CD4-positive, alpha-beta T cell treated with Interleukin-12 subunit alpha and Interleukin-12 subunit beta, for 1 hour (primary cell): ENCODE measurements around the gene SNTG2.

Source experiments
- DNase-seq: peaks from one replicate; pipeline ENCODE4 v3.0.0-alpha.2; 2020

SNTG2 gene

GRCh38 chr2:1295740-1296139, 345.1 kb downstream of the SNTG2 start:
- no peak for DNase-seq

DNA sequence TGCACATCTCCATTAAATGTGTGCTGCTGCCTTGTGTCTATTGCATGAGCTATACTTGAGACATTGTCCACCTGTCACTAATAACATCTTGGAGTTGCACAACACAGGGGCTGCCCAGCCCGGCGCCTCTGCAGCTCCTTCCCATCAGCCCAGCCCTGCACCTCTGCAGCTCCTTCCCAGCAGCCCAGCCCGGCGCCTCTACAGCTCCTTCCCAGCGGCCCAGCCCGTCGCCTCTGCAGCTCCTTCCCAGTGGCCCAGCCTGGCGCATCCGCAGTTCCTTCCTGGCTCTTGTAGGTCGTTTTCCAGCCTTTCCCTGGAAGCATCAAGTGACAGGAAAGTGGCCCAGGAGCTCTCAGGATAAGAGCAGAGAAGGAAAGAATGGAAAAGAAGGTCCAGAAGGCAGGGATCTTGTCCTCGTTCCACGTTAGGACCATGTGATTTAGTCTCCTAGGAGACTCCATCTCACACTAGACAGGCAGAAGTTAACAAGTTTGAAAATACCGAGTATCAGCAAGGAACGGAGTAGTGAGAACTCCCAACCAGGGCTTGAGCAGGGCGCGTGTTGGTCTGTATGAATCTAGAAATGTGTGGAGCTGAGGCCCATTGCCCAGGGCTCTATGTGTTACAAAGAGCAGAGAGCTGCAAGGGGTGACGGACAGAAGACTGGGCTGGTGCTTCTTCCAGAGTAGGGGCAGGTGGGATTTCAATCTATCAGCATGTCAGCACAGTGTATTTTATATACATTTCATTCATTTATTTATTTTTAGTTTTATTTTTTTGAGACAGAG, 346.9 kb downstream of the SNTG2 start:
- DNase-seq = no peak

GRCh38 chr2:1299043-1299442, 348.4 kb downstream of the SNTG2 start:
- no peak for DNase-seq

DNA sequence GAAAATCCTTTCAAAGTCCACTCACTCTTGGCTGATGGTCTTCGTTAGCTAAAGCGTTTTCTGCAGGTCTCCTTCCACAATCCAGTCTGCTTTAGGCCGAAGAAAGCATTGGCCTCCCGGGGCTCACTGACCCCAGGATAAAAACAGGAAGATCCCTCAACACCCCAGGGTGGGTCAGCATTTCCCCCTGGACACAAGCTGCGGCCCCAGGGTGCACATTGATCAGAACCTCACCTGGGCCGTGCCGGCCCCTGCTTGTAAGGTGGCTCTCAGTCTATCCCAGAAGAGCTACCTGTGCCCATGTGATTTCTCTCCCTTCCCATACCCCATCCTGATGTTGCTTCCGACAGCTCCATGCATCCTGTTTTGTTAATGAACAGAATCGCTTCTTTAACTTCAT, 349.6 kb downstream of the SNTG2 start:
- DNase-seq = no peak

DNA sequence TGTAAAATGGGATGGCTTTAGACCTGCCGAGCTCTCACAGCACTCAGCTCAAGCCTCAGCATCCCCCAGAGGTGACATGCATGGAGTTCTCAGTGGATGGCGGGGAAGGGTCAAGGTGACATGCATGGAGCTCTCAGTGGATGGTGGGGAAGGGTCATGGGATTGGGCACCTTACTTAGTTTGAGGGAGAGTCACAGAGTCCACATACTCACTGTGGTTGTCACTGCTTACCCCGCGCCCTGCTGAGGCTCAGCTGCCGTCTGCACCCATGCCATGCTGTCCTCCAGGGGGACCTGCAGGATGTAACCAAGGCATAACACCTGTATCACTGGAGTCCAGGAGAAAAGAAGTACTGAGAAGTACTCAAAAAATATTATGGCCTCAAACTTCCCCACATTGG, 350.4 kb downstream of the SNTG2 start:
- no peak for DNase-seq

DNA sequence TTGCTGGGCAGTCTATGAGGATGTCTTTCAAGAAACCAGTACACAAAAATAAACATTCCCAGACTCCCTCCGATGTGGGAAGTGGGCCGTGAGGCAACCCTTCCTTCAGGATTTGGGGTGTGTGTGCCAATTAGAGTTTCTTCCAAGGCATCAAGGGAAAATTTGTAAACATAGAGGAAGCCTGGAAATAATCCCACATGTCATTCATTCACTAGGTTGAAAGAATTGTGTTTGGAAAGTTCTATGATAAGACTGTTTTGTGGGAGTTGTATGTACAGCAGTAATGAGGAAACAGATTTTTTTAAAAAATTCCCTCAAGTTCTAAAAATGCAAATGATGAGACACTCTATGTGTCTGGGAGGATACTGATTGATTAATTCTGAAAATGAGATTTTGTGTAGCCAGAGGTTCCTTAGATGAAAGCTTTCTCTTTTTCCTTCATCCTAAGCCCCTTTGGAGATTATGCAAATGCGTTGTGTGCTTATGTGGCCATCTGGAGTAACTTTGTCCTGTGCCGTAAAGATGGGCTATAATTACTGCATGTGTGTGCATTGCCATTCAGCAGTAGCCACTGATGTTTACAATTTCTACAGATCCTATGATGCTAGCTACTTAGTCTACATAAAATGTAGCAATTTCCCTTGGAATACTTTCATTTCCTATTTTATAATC, 354.8 kb downstream of the SNTG2 start:
- no peak for DNase-seq

DNA sequence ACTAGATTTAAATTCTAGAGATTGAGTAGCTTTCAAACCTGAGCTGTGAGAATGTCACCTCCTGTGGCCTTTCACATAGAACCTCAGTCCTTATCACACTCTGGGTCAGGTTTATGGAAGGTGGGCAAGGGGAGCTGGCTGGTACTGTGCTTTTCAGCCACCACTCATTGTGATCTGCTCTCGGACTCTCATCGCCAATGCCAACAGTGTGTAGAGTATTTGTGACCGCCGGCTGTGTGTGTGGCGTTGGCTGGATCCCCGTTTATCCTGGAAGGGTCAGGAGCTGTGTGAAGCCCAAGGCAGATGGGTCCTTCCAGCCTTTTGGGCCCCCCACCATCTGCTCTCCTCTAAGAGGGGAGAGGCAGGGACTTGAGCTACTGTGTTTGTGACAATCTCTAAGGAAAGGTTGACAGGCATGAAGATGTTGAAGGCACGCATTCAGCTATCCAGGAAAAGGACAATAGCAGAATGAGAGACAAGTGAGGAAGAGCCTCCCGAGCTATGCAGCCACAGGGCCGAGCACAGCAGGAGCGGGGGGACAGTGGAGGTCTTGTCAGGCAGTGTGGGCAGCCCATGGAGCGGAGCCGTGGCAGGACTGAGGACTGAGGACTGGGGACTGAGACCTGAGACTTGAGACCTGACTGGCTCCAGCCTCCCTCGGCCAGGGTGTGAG, 355.5 kb downstream of the SNTG2 start:
- DNase-seq = no peak

GRCh38 chr2:1306687-1307516, 356.3 kb downstream of the SNTG2 start:
- no peak for DNase-seq

- DNase-seq = no peak
Observed at GRCh38 chr2:1307670-1308069, 357.0 kb downstream of the SNTG2 start.

- DNase-seq = no peak
Observed at GRCh38 chr2:1308678-1309077, 358.0 kb downstream of the SNTG2 start.

DNA sequence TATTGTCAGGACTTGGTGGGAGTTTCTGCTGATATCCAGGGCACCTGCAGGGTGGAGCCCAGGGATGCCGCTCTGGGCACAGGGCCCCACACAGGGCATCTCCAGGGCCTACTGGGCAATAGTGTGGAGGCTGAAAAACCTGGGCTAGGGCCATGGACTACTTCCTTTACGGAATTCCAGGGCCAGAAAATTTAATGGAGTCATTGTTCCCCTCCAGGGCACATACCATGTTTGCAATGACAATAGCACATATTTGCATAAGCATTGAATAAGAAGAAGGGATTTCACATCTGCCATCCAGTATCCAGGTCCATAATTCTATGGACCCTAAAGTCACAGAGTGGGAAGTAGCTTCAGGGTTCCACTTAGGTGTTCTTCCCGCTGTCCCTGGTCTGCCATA, 358.9 kb downstream of the SNTG2 start:
- DNase-seq = no peak

GRCh38 chr2:1310202-1310601, 359.6 kb downstream of the SNTG2 start:
- DNase-seq = no peak

DNA sequence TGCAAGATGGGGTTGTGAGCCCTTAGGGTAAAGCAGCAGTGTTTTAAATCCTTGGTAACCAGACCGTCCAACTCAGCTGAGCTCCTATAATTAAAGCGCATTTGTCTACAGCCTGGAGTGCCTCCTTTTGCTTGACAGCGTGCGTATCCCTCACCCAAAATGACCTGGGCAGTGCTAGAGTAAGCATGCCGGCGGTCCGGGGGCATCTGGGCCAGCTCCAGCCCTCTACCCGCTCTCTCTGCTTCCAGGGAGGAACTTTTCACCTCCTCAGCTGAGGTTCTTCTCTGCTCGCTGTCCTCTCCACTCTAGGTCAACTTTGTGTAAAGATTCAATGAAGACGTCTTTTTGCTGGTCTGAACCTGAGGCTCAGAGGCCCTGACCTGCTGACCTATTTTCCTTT, 360.2 kb downstream of the SNTG2 start:
- no peak for DNase-seq

DNA sequence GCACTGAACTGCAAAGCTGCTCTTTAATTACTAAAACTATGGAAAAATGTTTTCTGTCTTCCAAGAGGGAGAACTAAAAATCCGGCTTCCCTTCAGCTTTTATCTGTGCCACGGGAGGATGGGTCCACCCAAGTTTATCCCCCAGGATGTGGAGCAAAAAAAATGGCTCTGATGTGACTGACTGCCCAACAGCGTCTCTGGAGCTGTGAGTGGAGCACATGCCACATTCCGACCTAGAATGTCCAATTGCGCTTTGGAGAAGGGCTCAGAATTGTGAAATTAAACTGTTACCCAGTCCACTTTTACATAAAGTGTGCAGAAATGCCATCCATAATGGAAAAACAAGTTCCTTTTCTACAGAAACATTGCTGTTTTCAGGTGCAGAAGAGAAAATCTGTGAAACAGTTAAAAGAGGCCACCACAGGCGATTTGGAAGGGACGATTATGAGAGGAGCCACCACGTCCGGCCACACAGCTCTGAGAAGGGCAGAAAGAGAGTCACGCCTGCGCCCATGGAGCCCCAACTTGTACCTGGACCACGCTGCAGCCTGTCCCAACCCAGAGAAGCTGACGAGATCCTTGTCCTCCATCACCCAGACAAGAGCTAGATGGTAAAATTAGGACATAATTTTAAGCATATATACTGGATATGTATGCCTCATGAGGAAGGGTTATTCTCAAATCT, 362.7 kb downstream of the SNTG2 start:
- no peak for DNase-seq

DNA sequence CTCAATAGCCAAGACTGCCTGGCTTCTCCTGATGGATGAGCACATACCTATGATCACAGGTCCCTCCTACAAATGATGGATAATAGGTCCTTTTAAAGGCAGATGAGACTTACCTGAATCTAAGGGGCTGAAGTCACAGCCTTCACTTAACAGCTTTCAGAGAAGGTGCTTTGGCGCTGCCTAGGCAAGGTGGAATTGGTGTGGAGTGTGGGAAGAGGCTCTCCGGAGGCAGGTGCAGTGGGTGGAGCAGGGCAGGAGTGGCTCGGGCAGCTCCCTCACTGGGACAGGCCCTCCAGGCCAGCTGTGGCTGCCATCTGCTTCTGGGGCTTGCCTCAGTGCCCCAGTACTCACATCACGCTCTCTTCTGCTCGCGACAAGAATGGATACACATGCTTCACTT, 363.6 kb downstream of the SNTG2 start:
- DNase-seq = no peak

DNA sequence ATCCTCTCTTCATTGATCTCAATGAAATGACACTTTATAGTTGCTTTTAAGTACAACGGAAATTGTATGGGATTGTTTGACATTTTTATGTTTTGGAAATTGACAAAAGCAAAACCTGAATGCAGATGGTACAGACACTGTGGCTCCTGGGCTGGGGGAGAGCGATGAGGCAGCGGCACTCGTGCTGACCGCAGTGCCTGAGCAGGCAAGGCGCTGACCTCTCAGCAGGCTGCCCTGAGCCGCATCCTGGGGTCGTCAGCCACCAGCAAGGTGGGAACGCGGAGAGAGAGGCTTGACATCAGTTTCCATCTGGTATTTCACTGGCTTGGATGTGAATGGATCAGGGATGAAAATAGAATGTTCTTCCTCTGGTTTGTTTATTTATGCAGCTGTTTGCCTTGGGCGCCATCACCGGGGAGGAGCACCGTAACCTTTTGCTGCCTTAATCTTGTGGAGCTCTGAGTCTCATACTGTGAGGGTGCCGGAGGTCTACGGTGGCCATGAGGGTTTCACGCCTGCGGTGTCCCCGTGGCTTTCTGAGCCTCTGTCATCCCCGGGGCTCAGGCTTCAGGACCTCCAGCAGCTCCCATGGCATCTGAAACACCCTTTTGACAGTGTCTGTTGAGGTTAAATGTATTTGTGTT, 367.8 kb downstream of the SNTG2 start:
- no peak for DNase-seq

DNA sequence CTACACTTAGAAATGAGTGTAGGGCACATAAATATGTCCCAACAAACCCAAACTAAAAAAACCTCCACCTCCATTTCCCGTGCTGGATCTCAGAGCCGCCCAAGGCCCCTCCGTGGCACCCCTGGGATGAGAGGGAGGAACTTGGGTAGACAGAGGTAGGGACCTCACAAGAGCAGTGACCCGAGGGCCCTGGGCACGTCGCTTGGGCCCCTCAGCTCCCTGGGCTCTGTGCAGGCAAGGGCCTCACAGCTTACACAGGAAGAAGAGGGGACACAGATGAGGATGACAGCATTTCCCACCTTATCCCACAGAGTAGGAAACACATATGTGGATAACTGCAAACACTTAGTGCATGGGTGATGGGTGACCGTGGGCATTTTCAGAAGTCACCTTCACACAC, 368.7 kb downstream of the SNTG2 start:
- DNase-seq = no peak

DNA sequence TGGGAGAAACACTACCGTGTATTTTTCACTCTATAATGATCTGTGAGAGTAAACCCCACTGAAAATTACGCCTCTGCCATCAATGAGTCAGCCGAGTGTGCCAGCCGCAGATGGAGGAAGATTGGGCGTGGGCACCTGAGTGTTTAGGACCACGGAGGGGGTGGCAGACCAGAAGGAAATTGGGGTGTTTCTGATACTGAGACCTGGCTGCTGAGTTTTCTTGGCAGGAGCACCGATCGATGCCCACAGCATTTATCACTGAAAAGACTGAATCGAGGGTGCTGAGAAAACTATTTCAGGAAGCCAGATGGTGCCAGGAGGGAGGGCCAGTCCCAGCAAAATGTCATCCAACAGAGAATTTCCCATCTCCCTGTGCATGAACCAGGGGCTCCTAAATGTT, 370.7 kb downstream of the SNTG2 start:
- no peak for DNase-seq

GRCh38 chr2:1324884-1325283, 374.2 kb downstream of the SNTG2 start:
- no peak for DNase-seq

DNA sequence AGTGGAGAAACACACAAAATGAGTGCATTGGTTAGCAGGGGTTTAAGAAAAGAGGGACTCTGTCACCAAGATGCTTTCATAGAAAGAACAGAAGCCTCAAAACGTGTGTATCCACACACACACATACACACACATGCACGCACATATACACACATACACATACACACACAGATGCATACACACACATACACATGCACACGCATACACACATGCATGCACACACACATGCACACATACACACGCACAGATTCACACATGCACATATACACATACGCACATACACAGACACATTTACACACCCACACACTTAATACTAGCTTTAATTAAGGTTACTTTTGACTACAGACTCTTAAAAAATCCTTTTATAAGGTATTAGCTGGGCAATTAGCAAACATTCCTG, 378.0 kb downstream of the SNTG2 start:
- no peak for DNase-seq

DNA sequence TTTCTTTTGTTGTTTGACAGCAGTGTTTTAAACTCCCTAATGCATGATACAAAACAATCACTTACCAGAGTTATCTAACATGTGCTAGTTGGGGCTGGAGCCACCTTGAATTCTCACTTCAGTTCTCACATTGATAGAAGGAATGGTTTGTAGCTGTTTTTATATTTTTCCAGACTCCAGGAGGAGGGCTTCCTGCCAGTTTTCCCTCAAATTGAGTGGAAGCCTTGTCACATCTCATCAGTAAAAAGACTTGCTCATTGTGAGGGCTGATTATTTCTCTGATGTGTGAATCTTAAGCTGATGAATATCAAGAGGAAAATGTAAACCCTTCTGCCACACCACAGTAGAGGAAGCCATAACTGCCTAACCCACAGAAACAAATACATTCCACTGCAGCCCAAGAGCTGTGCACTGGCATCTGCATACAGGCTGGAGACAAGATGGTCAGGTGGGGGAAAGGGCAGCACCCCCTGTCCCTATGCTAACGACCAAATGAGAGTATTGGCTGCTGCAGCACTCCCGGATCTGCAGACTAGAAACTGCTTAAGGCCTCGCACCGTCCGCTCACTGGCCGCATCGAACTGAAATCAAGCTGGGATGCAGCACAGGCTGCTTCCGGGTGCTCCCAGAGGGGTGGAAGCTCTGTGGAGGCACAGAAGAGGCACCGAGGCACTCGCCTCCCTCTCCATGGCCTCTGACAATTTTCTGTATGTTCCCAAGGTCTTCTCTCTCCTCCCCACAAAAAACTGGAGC, 388.9 kb downstream of the SNTG2 start:
- no peak for DNase-seq
